B cell (primary cell): ENCODE measurements around the gene PAM. TPM values are rescaled to one million over a fixed set of nuclear protein-coding genes. Genes with fewer than 3 reads are reported as not detected.

Source experiments
- ATAC-seq: fragments of 200-7000 bp; cut with Tn5 transposase; one replicate; pipeline ENCODE4 v1.10.0; 2021; ENCODE audit warnings: low read depth, mild to moderate bottlenecking, moderate number of reproducible peaks, moderate library complexity
- CTCF ChIA-PET: fragments of 350-600 bp; sonication (Branson Sonifier 250); formaldehyde crosslinking; loops from one replicate; lab custom pipeline; 2021; ENCODE audit warnings: antibody characterized with exemption, inconsistent platforms; lab: Charles Lee
- POLR2A ChIA-PET: fragments of 350-600 bp; sonication (Branson Sonifier 250); formaldehyde crosslinking; loops from one replicate; lab custom pipeline; 2021; ENCODE audit warnings: antibody characterized with exemption; lab: Charles Lee
- DNase-seq: peaks from one replicate; pipeline ENCODE4 v3.0.0; 2013
- H2AFZ ChIP-seq: 2 replicates; pipeline ENCODE4 v1.6.1; 2012; ENCODE audit warnings: mild to moderate bottlenecking, low read depth, low read length; ENCODE audit not compliant: insufficient read depth, poor library complexity, severe bottlenecking
- H3K27ac ChIP-seq, 2 donors: 1 replicate in 1 of 2; 2 replicates in 1 of 2; pipeline ENCODE4 v1.5.1; 2012 to 2013; ENCODE audit warnings: low read length in 2 of 2, mild to moderate bottlenecking in 2 of 2, moderate library complexity in 1 of 2
- H3K27me3 ChIP-seq, 4 experiments: fragments of 200-600 bp in 1 of 4; sonication (generic) in 1 of 4; replicated peaks in 1 of 4; 1 replicate in 2 of 4; 2 replicates in 2 of 4; pipeline versions ENCODE4 v1.6.1 to v1.7.0; 2013 to 2016; ENCODE audit warnings: low read length in 3 of 4, mild to moderate bottlenecking in 2 of 4, mixed read lengths in 1 of 4, moderate library complexity in 1 of 4; ENCODE audit not compliant: insufficient read depth in 4 of 4, control insufficient read depth in 3 of 4; ENCODE audit errors: control extremely low read depth in 1 of 4
- H3K36me3 ChIP-seq, 2 experiments: replicated peaks in 1 of 2; 1 replicate in 1 of 2; 2 replicates in 1 of 2; pipeline versions ENCODE4 v1.6.1 to v1.7.1; 2013; ENCODE audit warnings: low read length in 1 of 2; ENCODE audit not compliant: insufficient read depth in 2 of 2, control insufficient read depth in 1 of 2; ENCODE audit errors: control extremely low read depth in 1 of 2, extremely low read depth in 1 of 2
- H3K4me1 ChIP-seq, 2 donors: fragments of 200-600 bp in 1 of 2; sonication (generic) in 1 of 2; 1 replicate in 1 of 2; 2 replicates in 1 of 2; pipeline versions ENCODE4 v1.5.1 to v1.6.1; 2013 to 2017; ENCODE audit warnings: low read length in 2 of 2; ENCODE audit not compliant: control insufficient read depth in 2 of 2, insufficient read depth in 2 of 2
- H3K4me2 ChIP-seq: replicated peaks from 2 replicates; pipeline ENCODE3; 2012; ENCODE audit warnings: mild to moderate bottlenecking, low read depth, low read length; ENCODE audit not compliant: poor library complexity, severe bottlenecking
- H3K4me3 ChIP-seq, 5 experiments: fragments of 200-600 bp in 1 of 5; sonication (generic) in 1 of 5; 1 replicate in 3 of 5; 2 replicates in 2 of 5; pipeline versions ENCODE4 v1.5.1 to v1.7.0; 2011 to 2016; ENCODE audit warnings: low read length in 4 of 5, mild to moderate bottlenecking in 4 of 5, low read depth in 2 of 5, control low read depth in 1 of 5, moderate library complexity in 1 of 5; ENCODE audit not compliant: insufficient read depth in 1 of 5; ENCODE audit errors: control extremely low read depth in 1 of 5, extremely low read depth in 1 of 5
- H3K79me2 ChIP-seq: fragments of 200-600 bp; sonication (generic); one replicate; pipeline ENCODE4 v1.6.0; 2016; ENCODE audit warnings: low read length; ENCODE audit not compliant: control insufficient read depth, insufficient read depth
- H3K9ac ChIP-seq: fragments of 200-600 bp; sonication (generic); 2 replicates; pipeline ENCODE4 v1.6.1; 2017; ENCODE audit warnings: mild to moderate bottlenecking, low read length, moderate library complexity
- H3K9me3 ChIP-seq, 3 donors: one replicate each; pipeline versions ENCODE4 v1.6.1 to v1.7.1; 2013; ENCODE audit warnings: low read length in 2 of 3; ENCODE audit not compliant: control insufficient read depth in 2 of 3, insufficient read depth in 1 of 3; ENCODE audit errors: control extremely low read depth in 1 of 3
- H4K20me1 ChIP-seq: 2 replicates; pipeline ENCODE4 v1.6.0; 2012; ENCODE audit warnings: mild to moderate bottlenecking, low read length; ENCODE audit not compliant: insufficient read depth, control insufficient read depth, poor library complexity, severe bottlenecking
- H3K27ac Mint-ChIP-seq: one replicate; pipeline ENCODE4 v1.8.0; 2021; ENCODE audit warnings: mixed read lengths
- H3K27me3 Mint-ChIP-seq: one replicate; pipeline ENCODE4 v1.8.0; 2021; ENCODE audit warnings: mixed read lengths
- H3K4me1 Mint-ChIP-seq: one replicate; pipeline ENCODE4 v1.8.0; 2021; ENCODE audit warnings: mixed read lengths
- H3K4me3 Mint-ChIP-seq: one replicate; pipeline ENCODE4 v1.8.0; 2021; ENCODE audit warnings: mixed read lengths
- H3K9me3 Mint-ChIP-seq: one replicate; pipeline ENCODE4 v1.8.0; 2022; ENCODE audit warnings: mixed read lengths; ENCODE audit not compliant: insufficient read depth
- CTCF ChIP-seq: fragments of 200-600 bp; IDR thresholded peaks from one replicate; pipeline ENCODE4 v1.8.0; 2022; ENCODE audit warnings: antibody characterized with exemption, mild to moderate bottlenecking
- EZH2 ChIP-seq: IDR thresholded peaks from 2 replicates; pipeline ENCODE4 v1.6.1; 2012; ENCODE audit warnings: borderline replicate concordance, low read depth, mild to moderate bottlenecking, moderate library complexity, low read length; ENCODE audit not compliant: insufficient read depth, poor library complexity, severe bottlenecking
- WGBS: methylation state at CpG from one replicate; pipeline ENCODE4 v1.1.5; 2013; ENCODE audit warnings: missing lambda C conversion rate; ENCODE audit not compliant: insufficient coverage; 5-methylcytosine and 5-hydroxymethylcytosine counted together
- intact Hi-C: fragments of 100-400 bp; cut with micrococcal nuclease; formaldehyde crosslinking; loops from one replicate; pipeline ENCODE4 v1.10.0; 2022
- polyA plus RNA-seq: library from polyadenylated mRNA; depleted of rRNA; stranded (reverse); fragments of >200 nt; gene quantifications from 2 replicates; pipeline ENCODE4 v1.2.3, GENCODE V29; 2012
- total RNA-seq, 2 donors: library from RNA; stranded (reverse); fragments of 120-200 nt in 1 of 2; gene quantifications; 1 replicate in 1 of 2; 2 replicates in 1 of 2; pipeline versions ENCODE4 v1.2.3 to v1.2.4, GENCODE V29; 2013 to 2022

PAM gene
- total and polyA plus RNA-seq, 2 donors (not counting 1 experiment from before 2014, with no cell fraction given): 1.00 to 34.8 TPM

DNA sequence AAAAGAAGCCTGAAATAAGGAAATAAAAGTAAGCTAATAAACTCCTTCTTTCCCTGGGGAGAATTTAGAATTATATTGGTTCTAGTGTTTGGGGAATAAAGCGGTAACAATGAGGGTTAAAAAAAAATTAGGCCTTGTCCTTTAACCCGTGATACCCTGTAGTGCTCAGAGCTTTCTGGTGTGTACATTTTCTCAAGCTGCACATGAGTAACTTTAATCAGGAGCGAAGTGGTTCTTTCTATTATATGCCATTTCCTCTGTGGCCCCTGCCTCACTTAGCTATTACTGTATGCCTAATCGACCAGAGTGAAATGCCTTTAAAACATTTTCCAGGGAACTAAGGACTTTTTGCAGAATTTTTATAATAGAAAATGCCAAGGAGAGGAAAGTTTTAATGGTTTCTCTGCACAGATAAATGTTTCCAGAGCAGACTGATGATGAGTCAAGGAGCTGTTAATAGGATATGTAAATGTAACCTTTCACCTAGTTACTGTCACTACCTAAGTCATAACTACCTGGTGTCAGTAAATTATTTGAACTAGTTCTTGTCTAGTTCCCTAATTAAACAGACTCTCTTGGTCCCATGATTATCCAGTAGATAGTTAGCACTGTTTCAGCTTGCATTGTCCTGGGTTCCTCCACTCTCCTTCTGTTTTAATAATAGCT lies 7.6 kb downstream of the PAM start:
- H3K4me3 Mint-ChIP-seq: peak overlapping the region; percentile 55
- H3K4me1 ChIP-seq: peaks cover 4% of the 10 kb centered on the region in 2 donors
- no peak overlapping the region for H3K27ac ChIP-seq

DNA sequence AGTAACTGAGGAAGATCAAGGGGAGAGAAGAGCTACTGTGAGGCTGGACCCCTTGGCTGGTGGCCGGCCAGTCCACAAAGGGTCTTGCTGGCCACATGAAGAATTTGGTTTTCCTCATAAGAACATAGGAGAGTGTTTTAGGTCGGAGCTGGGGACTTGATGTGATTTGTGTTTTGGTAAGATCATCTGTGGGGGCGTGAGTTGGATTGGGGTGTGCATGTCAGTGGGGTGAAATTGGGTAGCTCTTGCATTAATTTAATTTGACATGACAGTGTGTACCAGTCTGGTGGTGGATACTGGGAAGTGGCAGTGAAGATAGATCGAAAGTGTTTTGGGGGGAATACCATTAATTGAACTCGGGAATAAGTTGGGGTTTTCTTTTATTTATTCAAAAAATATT lies 8.6 kb downstream of the PAM start:
- WGBS: 78% methylated on average over 2 of the region's 5 CpGs
- DNase-seq (no peak), ATAC-seq (no peak)
- H3K9ac ChIP-seq: no peak overlapping the region
- H3K4me1 ChIP-seq: peaks cover 4% of the 10 kb centered on the region in 2 donors
- H3K4me2 ChIP-seq: no peak overlapping the region
- no peak for TF ChIP-seq CTCF
- ChIA-PET POLR2A (no interaction called here), CTCF (interaction anchor here (2.9 kb wide), 1 partner anchor 17 kb away, joined by 13 read pairs; no protein-coding TSS in a partner anchor)
- no peaks in the 10 kb centered on the region for H3K36me3 ChIP-seq
- H3K4me3 Mint-ChIP-seq: no peak overlapping the region
- H3K4me3 ChIP-seq: no peak overlapping the region
- no peaks in the 10 kb centered on the region for H3K27me3 ChIP-seq
- H3K27ac ChIP-seq: no peak overlapping the region
- H3K27me3 Mint-ChIP-seq: no peaks in the 10 kb centered on the region
- intact Hi-C loops: no loop called here
- no peaks in the 10 kb centered on the region for H3K79me2 ChIP-seq
- H3K4me1 Mint-ChIP-seq: peaks cover 22% of the 10 kb centered on the region
- H3K27ac Mint-ChIP-seq: no peak overlapping the region
- no peaks in the 10 kb centered on the region for H3K9me3 ChIP-seq
- H2AFZ ChIP-seq: no peak overlapping the region
- H3K9me3 Mint-ChIP-seq: no peaks in the 10 kb centered on the region
- no peaks in the 10 kb centered on the region for H4K20me1 ChIP-seq

More for the DNA sequence above, 7.6 kb downstream of the PAM start:
- ATAC-seq: no peak
- TF ChIP-seq EZH2: no peak
- no peak overlapping the region for H2AFZ ChIP-seq
- no peak for DNase-seq
- no peak overlapping the region for H3K4me2 ChIP-seq
- no peaks in the 10 kb centered on the region for H3K27me3 Mint-ChIP-seq
- ChIA-PET POLR2A (no interaction called here), CTCF (interaction anchor here (2.9 kb wide), 1 partner anchor 18 kb away, joined by 13 read pairs; no protein-coding TSS in a partner anchor)
- no peaks in the 10 kb centered on the region for H3K36me3 ChIP-seq
- H3K4me1 Mint-ChIP-seq: peaks cover 22% of the 10 kb centered on the region
- H3K9me3 Mint-ChIP-seq: no peaks in the 10 kb centered on the region
- H3K27ac Mint-ChIP-seq: no peak overlapping the region
- H3K9ac ChIP-seq: no peak overlapping the region
- no peaks in the 10 kb centered on the region for H3K79me2 ChIP-seq
- no CpG with 5 or more reads among the region's 4 CpGs for WGBS
- intact Hi-C loops: no loop called here
- H3K27me3 ChIP-seq: no peaks in the 10 kb centered on the region
- H4K20me1 ChIP-seq: no peaks in the 10 kb centered on the region
- H3K4me3 ChIP-seq: no peak overlapping the region
- H3K9me3 ChIP-seq: no peaks in the 10 kb centered on the region
